H1 (cell line): ENCODE data around the gene VAPB. TPM values are rescaled to one million over a fixed set of nuclear protein-coding genes. Genes with fewer than 3 reads are reported as not detected.

ENCODE experiments used
- ASH2L ChIP-seq: fragments of 200-600, 300-600 bp; sonication (generic); IDR thresholded peaks from one replicate; pipeline ENCODE4 v1.7.1; 2017; ENCODE audit warnings: low read length
- BCL11A ChIP-seq, 2 experiments: IDR thresholded peaks; one replicate each; pipeline ENCODE4 v1.6.1; 2011; ENCODE audit warnings: low read depth in 2 of 2, low read length in 2 of 2, mild to moderate bottlenecking in 2 of 2
- BRCA1 ChIP-seq: IDR thresholded peaks from 2 replicates; pipeline ENCODE4 v1.6.1; 2012; ENCODE audit warnings: low read depth, low read length, improper control_type of control experiment
- EGR1 ChIP-seq: IDR thresholded peaks from 2 replicates; pipeline ENCODE4 v1.6.1; 2011; ENCODE audit warnings: low read depth, low read length, borderline replicate concordance
- KDM4A ChIP-seq: IDR thresholded peaks from one replicate; pipeline ENCODE4 v1.7.1; 2012; ENCODE audit warnings: low read depth, mild to moderate bottlenecking, moderate library complexity, low read length, inconsistent platforms; ENCODE audit not compliant: severe bottlenecking
- NANOG ChIP-seq: IDR thresholded peaks from 2 replicates; pipeline ENCODE4 v1.6.1; 2011; ENCODE audit warnings: low read length, low read depth, mild to moderate bottlenecking, inconsistent platforms; ENCODE audit not compliant: insufficient read depth, poor library complexity, severe bottlenecking
- SIN3A ChIP-seq, 2 experiments: IDR thresholded peaks in 1 of 2; conservative IDR thresholded peaks in 1 of 2; 2 replicates each; pipeline ENCODE4 v1.6.1; 2011 to 2012; ENCODE audit warnings: low read length in 2 of 2, improper control_type of control experiment in 1 of 2, low read depth in 1 of 2, mild to moderate bottlenecking in 1 of 2
- SP1 ChIP-seq: IDR thresholded peaks from 2 replicates; pipeline ENCODE4 v1.6.1; 2011; ENCODE audit warnings: low read depth, low read length
- SRF ChIP-seq: IDR thresholded peaks from 2 replicates; pipeline ENCODE4 v1.6.1; 2011; ENCODE audit warnings: mild to moderate bottlenecking, low read depth, low read length, moderate library complexity
- polyA plus RNA-seq, 7 experiments: library from polyadenylated mRNA; depleted of rRNA in 3 of 7; stranded (reverse) in 5 of 7; unstranded in 2 of 7; fragments of >200 nt in 5 of 7; fragments of 200-250 nt in 2 of 7; gene quantifications; 1 replicate in 5 of 7; 2 replicates in 1 of 7; 4 replicates in 1 of 7; pipeline versions ENCODE4 v1.2.1 to v1.2.3, GENCODE V29; 2011 to 2013; ENCODE audit warnings: missing spikeins in 2 of 7, mixed read lengths in 2 of 7
- total RNA-seq: library from RNA; stranded (reverse); fragmentation: NEBNext Ultra II Directional; extraction: Animal tissue kit (Norgen Biotek cat#: 25700); gene quantifications from 2 replicates; pipeline ENCODE4 v1.2.1, GENCODE V29; 2021

Gene VAPB
- total and polyA plus RNA-seq, 2 of the 8 experiments (the other 6 are each of a cell fraction or from before 2014, with no cell fraction given), result 24.4 to 62.8 TPM

- TF ChIP-seq SIN3A (conservative IDR thresholded peaks at IDR 0.05 in 1 of 2, IDR thresholded peaks at IDR 0.05 in 1 of 2; ENCODE audit: low read depth in 1 of 2, low read length in 2 of 2) (peak in 1 of 2 experiments; percentile 27; a peak in 1 of 4 replicates), BCL11A (IDR thresholded peaks at IDR 0.05; ENCODE audit: low read depth in 2 of 2, low read length in 2 of 2) (no peak), BRCA1 (no peak), SRF (no peak), EGR1 (no peak), SP1 (no peak), NANOG (no peak), ASH2L (peak; percentile 80), KDM4A (peak; percentile 61)
Measured at GRCh38 chr20:58389324-58389967, 417 bp downstream of the VAPB start (continued).
